Tongue (tissue), 2 donors: Measurements from ENCODE around the gene ARHGAP12. TPM values are rescaled to one million over a fixed set of nuclear protein-coding genes. Genes with fewer than 3 reads are reported as not detected.
"Not testable (repeated sequence)": the region's sequence is repeated elsewhere in the genome, so short reads cannot be mapped to it uniquely, and the experiment has no call there.

ENCODE experiments used
- DNase-seq: peaks from one replicate; pipeline ENCODE4 v3.0.0-alpha.2; 2015
- total RNA-seq: library from RNA; depleted of rRNA; stranded (reverse); fragments of >200 nt; gene quantifications from one replicate; pipeline ENCODE4 v1.2.3, GENCODE V29; 2014

The ARHGAP12 gene
- total RNA-seq, 1 donor from 2014 or later = 62.6 TPM

GRCh38 chr10:31923389-31923788 is 5.2 kb downstream of the ARHGAP12 start:
- no peak for DNase-seq

- DNase-seq = no peak
Measured at GRCh38 chr10:31921031-31921430, 7.6 kb downstream of the ARHGAP12 start.

- no peak for DNase-seq
Measured at GRCh38 chr10:31920538-31920937, 8.1 kb downstream of the ARHGAP12 start.

- DNase-seq = no peak
Measured at GRCh38 chr10:31918671-31919409, 9.8 kb downstream of the ARHGAP12 start.

GRCh38 chr10:31914370-31914769 is 14.3 kb downstream of the ARHGAP12 start:
- no peak for DNase-seq

GRCh38 chr10:31912898-31913850 is 15.5 kb downstream of the ARHGAP12 start:
- no peak for DNase-seq

- no peak for DNase-seq
Measured at GRCh38 chr10:31912289-31912688, 16.3 kb downstream of the ARHGAP12 start.

- DNase-seq = no peak
Measured at GRCh38 chr10:31910016-31910415, 18.6 kb downstream of the ARHGAP12 start.

- DNase-seq = no peak
Measured at GRCh38 chr10:31908157-31908556, 20.5 kb downstream of the ARHGAP12 start.

- DNase-seq = no peak
Measured at GRCh38 chr10:31906039-31906438, 22.6 kb downstream of the ARHGAP12 start.

- no peak for DNase-seq
Measured at GRCh38 chr10:31905586-31905985, 23.0 kb downstream of the ARHGAP12 start.

- no peak for DNase-seq
Measured at GRCh38 chr10:31902625-31903024, 26.0 kb downstream of the ARHGAP12 start.

- DNase-seq = no peak
Measured at GRCh38 chr10:31897506-31897905, 31.1 kb downstream of the ARHGAP12 start.

GRCh38 chr10:31896968-31897384 is 31.7 kb downstream of the ARHGAP12 start:
- DNase-seq = no peak

- not testable (repeated sequence) for DNase-seq
Measured at GRCh38 chr10:31895722-31896121, 32.9 kb downstream of the ARHGAP12 start.

- DNase-seq = no peak
Measured at GRCh38 chr10:31888442-31888841, 40.2 kb downstream of the ARHGAP12 start.

GRCh38 chr10:31887850-31888249 is 40.8 kb downstream of the ARHGAP12 start:
- DNase-seq = no peak

- DNase-seq = peak; percentile 24
Measured at GRCh38 chr10:31886885-31887284, 41.7 kb downstream of the ARHGAP12 start.

GRCh38 chr10:31885971-31886370 is 42.7 kb downstream of the ARHGAP12 start:
- DNase-seq = no peak

- DNase-seq = no peak
Measured at GRCh38 chr10:31884386-31884785, 44.2 kb downstream of the ARHGAP12 start.

GRCh38 chr10:31883397-31883796 is 45.2 kb downstream of the ARHGAP12 start:
- no peak for DNase-seq

- no peak for DNase-seq
Measured at GRCh38 chr10:31878486-31878885, 50.1 kb downstream of the ARHGAP12 start.

- DNase-seq = peak; percentile 49
Measured at GRCh38 chr10:31876652-31877352, 51.8 kb downstream of the ARHGAP12 start.
